Measurements from ENCODE around the gene TMEM37. TPM values are rescaled to one million over a fixed set of nuclear protein-coding genes. Genes with fewer than 3 reads are reported as not detected.

Gene TMEM37
- total and polyA plus RNA-seq, 2 of the 13 experiments (the other 11 are each of a cell fraction or from before 2014, with no cell fraction given) = 37.7 to 115 TPM

DNA sequence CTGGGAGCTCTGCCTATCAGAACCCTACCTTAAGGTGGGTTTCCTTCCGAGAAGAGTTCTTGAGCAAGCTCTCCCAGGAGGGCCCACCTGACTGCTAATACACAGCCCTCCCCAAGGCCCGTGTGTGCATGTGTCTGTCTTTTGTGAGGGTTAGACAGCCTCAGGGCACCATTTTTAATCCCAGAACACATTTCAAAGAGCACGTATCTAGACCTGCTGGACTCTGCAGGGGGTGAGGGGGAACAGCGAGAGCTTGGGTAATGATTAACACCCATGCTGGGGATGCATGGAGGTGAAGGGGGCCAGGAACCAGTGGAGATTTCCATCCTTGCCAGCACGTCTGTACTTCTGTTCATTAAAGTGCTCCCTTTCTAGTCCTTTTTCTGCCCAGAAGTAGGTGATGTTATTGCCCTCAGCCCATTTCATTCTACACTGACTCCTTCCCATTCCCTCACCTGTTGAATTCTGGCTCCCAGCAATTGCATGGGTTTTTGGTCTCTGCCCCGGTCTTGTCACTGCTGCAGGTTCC, 6.5 kb downstream of the TMEM37 start (continued):
- TF ChIP-seq, protein P1, sequence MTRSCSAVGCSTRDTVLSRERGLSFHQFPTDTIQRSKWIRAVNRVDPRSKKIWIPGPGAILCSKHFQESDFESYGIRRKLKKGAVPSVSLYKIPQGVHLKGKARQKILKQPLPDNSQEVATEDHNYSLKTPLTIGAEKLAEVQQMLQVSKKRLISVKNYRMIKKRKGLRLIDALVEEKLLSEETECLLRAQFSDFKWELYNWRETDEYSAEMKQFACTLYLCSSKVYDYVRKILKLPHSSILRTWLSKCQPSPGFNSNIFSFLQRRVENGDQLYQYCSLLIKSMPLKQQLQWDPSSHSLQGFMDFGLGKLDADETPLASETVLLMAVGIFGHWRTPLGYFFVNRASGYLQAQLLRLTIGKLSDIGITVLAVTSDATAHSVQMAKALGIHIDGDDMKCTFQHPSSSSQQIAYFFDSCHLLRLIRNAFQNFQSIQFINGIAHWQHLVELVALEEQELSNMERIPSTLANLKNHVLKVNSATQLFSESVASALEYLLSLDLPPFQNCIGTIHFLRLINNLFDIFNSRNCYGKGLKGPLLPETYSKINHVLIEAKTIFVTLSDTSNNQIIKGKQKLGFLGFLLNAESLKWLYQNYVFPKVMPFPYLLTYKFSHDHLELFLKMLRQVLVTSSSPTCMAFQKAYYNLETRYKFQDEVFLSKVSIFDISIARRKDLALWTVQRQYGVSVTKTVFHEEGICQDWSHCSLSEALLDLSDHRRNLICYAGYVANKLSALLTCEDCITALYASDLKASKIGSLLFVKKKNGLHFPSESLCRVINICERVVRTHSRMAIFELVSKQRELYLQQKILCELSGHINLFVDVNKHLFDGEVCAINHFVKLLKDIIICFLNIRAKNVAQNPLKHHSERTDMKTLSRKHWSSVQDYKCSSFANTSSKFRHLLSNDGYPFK (CRISPR knock-in tag; IDR thresholded peaks at IDR 0.05; ENCODE audit: borderline replicate concordance) = no peak
- TF ChIP-seq, protein P2, sequence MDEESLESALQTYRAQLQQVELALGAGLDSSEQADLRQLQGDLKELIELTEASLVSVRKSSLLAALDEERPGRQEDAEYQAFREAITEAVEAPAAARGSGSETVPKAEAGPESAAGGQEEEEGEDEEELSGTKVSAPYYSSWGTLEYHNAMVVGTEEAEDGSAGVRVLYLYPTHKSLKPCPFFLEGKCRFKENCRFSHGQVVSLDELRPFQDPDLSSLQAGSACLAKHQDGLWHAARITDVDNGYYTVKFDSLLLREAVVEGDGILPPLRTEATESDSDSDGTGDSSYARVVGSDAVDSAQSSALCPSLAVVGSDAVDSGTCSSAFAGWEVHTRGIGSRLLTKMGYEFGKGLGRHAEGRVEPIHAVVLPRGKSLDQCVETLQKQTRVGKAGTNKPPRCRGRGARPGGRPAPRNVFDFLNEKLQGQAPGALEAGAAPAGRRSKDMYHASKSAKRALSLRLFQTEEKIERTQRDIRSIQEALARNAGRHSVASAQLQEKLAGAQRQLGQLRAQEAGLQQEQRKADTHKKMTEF (CRISPR knock-in tag; IDR thresholded peaks at IDR 0.05) = peak; percentile 60
- TF ChIP-seq, protein P3, sequence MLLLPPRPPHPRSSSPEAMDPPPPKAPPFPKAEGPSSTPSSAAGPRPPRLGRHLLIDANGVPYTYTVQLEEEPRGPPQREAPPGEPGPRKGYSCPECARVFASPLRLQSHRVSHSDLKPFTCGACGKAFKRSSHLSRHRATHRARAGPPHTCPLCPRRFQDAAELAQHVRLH (CRISPR knock-in tag; IDR thresholded peaks at IDR 0.05; ENCODE audit: borderline replicate concordance, low read depth) = peak; percentile 89; the same call in 1 of the 2 replicates
- peak; percentile 80 for TF ChIP-seq RXRB (CRISPR knock-in tag; IDR thresholded peaks at IDR 0.05; ENCODE audit: borderline replicate concordance)
- TF ChIP-seq ZFP1 (CRISPR knock-in tag; IDR thresholded peaks at IDR 0.05) = 0 out of 2 replicates have a peak, but pooled peaks have one; percentile 57
- TF ChIP-seq ZNF331 (CRISPR knock-in tag; IDR thresholded peaks at IDR 0.05) = peak; percentile 54; the same call in 1 of the 2 replicates
- 0 out of 2 replicates have a peak, but pooled peaks have one; percentile 77 for TF ChIP-seq TOE1 (CRISPR knock-in tag; IDR thresholded peaks at IDR 0.05)
- peak; percentile 74 for TF ChIP-seq SALL1 (CRISPR knock-in tag; IDR thresholded peaks at IDR 0.05)
- no peak for TF ChIP-seq ZNF326 (CRISPR knock-in tag; IDR thresholded peaks at IDR 0.05; ENCODE audit: borderline replicate concordance)
- TF ChIP-seq STAG1 (CRISPR knock-in tag; IDR thresholded peaks at IDR 0.05) = 0 out of 2 replicates have a peak, but pooled peaks have one; percentile 6
- peak; percentile 86; the same call in 1 of the 2 replicates for TF ChIP-seq MEIS1 (CRISPR knock-in tag; IDR thresholded peaks at IDR 0.05; ENCODE audit: borderline replicate concordance)
- peak; percentile 44; the same call in 1 of the 2 replicates for TF ChIP-seq GATA4 (IDR thresholded peaks at IDR 0.05; ENCODE audit: borderline replicate concordance, low read depth)
- no peak for TF ChIP-seq U2AF2 (IDR thresholded peaks at IDR 0.05; ENCODE audit: low read depth, low read length)
- no peak for TF ChIP-seq ZNF205 (CRISPR knock-in tag; IDR thresholded peaks at IDR 0.05)
- TF ChIP-seq AGO1 (IDR thresholded peaks at IDR 0.05; ENCODE audit: low read depth, low read length, poor library complexity, severe bottlenecking) = no peak
- no peak for TF ChIP-seq ZBTB1 (CRISPR knock-in tag; IDR thresholded peaks at IDR 0.05; ENCODE audit: borderline replicate concordance)
- TF ChIP-seq ZNF121 (CRISPR knock-in tag; IDR thresholded peaks at IDR 0.05) = no peak
- no peak for TF ChIP-seq JDP2 (CRISPR knock-in tag; IDR thresholded peaks at IDR 0.05; ENCODE audit: borderline replicate concordance)
- peak; percentile 77 for TF ChIP-seq ZNF792 (CRISPR knock-in tag; IDR thresholded peaks at IDR 0.05)
- peak; percentile 57; the same call in 1 of the 2 replicates for TF ChIP-seq TOPORS (CRISPR knock-in tag; IDR thresholded peaks at IDR 0.05)
- TF ChIP-seq ZMYM4 (CRISPR knock-in tag; IDR thresholded peaks at IDR 0.05) = peak; percentile 80; the same call in 1 of the 2 replicates
- TF ChIP-seq THRA (CRISPR knock-in tag; IDR thresholded peaks at IDR 0.05; ENCODE audit: borderline replicate concordance) = peak; percentile 60; the same call in 1 of the 2 replicates
- TF ChIP-seq, protein P4, sequence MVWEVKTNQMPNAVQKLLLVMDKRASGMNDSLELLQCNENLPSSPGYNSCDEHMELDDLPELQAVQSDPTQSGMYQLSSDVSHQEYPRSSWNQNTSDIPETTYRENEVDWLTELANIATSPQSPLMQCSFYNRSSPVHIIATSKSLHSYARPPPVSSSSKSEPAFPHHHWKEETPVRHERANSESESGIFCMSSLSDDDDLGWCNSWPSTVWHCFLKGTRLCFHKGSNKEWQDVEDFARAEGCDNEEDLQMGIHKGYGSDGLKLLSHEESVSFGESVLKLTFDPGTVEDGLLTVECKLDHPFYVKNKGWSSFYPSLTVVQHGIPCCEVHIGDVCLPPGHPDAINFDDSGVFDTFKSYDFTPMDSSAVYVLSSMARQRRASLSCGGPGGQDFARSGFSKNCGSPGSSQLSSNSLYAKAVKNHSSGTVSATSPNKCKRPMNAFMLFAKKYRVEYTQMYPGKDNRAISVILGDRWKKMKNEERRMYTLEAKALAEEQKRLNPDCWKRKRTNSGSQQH (CRISPR knock-in tag; IDR thresholded peaks at IDR 0.05; ENCODE audit: low read depth) = no peak
- peak; percentile 32; the same call in 1 of the 2 replicates for TF ChIP-seq ZSCAN9 (CRISPR knock-in tag; IDR thresholded peaks at IDR 0.05; ENCODE audit: borderline replicate concordance)

Measured in HepG2 (cell line).